GM10266 (cell line): Measurements from ENCODE around the gene EDAR.

Source experiments
- DNase-seq: peaks from one replicate; pipeline ENCODE4 v3.0.0; 2012; ENCODE audit errors: extremely low spot score
- TF ChIP-seq, protein P1 (sequence below): IDR thresholded peaks from 2 replicates; pipeline ENCODE4 v1.5.1; 2012; ENCODE audit warnings: mild to moderate bottlenecking, low read depth; ENCODE audit not compliant: control insufficient read depth, insufficient read depth; ENCODE audit errors: missing control alignments

Gene EDAR

DNA sequence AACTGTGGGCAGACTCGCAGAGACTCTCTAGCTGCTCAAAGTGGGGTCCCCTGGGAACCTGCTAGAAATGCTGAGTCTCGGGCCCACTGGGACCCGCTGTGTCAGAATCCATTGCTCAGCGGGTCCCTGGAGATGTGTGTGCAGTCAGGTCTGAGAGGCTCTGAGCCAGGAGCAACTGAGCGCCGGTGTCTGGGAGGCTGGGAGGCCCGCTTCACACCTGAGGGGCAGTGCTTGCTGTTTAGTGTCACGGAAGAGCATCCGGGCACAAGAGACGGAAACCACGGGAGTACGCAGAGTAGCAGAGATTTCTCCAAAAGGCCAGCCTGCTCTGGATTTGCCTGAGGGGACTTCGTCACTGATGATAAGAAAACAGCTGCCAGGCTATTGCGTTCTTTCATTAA lies 70.1 kb downstream of the EDAR start:
- TF ChIP-seq, protein P1, sequence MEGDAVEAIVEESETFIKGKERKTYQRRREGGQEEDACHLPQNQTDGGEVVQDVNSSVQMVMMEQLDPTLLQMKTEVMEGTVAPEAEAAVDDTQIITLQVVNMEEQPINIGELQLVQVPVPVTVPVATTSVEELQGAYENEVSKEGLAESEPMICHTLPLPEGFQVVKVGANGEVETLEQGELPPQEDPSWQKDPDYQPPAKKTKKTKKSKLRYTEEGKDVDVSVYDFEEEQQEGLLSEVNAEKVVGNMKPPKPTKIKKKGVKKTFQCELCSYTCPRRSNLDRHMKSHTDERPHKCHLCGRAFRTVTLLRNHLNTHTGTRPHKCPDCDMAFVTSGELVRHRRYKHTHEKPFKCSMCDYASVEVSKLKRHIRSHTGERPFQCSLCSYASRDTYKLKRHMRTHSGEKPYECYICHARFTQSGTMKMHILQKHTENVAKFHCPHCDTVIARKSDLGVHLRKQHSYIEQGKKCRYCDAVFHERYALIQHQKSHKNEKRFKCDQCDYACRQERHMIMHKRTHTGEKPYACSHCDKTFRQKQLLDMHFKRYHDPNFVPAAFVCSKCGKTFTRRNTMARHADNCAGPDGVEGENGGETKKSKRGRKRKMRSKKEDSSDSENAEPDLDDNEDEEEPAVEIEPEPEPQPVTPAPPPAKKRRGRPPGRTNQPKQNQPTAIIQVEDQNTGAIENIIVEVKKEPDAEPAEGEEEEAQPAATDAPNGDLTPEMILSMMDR: no peak
- DNase-seq: no peak

DNA sequence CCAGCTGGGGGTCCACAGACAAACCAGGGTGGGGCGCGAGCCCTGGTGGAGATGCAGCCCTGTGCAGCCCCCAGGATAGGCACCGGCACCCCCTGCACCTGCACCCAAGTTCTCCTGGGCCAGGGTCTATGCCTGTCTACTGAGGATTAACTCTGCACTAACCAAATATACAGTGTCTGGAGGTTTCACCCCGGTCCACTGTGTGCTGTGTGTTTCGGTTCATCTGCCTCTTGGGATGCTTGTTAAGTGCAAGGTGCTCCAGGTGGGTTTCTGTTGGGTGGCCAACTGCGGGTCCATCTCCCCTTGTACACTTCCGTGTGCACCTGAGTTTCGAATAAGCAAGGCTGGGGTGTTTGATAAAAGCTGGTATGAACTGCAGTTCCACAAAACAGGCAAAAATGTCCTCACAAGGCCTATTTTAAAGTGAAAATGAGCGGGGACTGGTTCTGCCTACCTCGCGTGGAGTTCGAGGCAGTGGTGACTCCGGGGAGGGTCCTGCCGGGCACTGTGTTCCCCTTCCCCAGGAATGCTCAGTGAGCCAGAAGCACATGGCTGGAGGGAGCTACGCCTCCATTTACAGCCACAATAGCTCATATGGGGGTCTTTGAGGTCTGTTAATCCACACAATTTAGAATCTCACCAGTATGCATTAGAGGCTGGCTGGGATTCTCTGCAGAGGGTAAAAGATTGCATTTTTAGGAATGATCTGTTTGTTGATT lies 70.7 kb downstream of the EDAR start:
- TF ChIP-seq, protein P1: no peak
- no peak for DNase-seq

DNA sequence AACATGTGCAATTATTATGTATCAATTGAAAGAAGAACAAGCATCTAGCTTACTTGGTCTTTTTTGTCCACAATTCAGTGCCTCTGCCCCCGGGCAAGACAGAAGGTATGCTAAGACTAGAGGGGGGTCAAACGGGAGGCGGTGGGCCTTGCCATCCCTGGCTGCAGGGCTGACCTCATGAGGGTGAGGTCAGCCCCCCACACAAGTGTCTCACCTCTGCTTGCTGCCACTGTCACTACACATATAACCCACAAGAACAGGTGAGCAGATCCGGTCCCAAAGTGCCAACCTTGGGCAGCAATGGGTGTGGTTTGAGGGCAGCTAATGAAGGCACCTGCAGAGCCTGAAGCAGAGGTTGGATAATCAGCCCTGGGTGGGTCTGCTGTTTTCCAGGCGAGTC lies 71.5 kb downstream of the EDAR start:
- TF ChIP-seq, protein P1: no peak
- DNase-seq: no peak

DNA sequence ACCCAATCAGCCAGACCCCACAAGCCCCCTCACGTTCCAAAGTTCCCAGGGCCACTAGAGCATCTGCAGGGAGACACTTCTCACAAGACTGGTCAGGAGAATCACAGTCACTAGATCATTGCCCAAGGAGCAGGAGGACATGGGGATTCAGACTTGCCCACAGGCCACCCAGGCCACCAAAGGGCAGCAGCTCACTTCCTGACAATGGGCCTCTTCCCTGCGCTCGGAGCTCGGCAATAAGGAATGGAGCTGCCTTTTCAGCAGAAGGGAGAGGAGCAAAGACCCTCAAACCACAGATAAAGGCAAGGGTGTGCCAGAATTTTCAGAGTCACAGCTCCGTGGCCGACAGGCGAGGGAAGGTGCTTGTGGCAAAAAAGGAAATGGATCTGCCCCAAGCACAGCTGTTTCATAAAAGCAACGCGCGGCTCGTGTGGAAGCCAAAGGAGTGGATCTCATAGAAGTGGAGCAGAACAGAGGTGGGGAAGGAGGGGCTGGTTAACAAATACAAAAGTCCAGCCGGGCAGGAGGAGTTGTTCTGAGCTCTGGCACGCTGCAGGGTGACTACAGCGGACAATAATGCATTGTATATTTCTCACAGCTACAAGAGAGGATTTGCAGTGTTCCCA lies 72.1 kb downstream of the EDAR start:
- TF ChIP-seq, protein P1: no peak
- DNase-seq: no peak

DNA sequence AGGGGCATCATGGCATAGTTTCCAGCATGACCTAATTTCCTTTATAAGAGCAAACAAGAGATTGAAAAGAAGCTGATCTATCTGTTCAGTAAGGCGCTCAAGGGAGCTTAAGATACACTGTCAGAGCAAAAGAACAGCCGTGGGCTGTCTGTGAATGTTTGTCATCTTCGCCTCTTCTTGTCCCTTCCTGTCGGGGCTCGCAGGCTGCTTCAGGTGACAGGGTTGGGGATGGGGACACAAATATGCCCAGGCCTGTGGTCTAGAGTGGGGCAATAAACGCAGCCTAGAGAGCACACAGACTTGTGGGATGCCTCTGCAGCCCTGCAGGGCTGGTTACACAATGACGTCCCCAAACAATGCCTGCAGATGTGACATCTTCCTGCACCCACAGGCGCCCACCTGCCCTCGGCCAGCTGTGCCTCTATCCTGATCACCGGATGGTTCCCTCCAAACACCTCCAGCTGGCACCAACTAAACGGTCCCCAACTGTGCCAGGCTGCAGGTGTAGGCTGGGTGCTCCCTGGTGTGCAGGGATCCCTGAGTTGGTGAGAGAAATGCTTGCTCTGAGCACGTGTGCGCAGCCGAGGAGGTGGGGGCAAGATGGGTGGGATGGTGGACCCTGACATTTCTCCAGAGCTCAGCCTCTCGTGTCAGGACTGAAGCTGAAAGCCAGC lies 72.8 kb downstream of the EDAR start:
- TF ChIP-seq, protein P1: no peak

DNA sequence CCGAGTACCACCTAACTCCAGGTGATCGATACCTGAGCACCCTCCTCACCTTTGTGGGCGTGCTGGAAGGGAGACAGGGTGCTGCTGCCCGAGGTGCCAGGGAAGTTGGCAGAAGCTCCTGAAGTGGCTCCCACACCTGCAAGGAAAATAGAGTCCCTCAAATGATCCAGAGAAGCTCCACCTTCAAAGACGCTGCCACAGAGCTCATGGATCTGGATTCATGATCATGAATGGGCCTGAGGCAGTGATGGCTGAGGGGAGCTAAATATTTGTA lies 76.5 kb downstream of the EDAR start:
- TF ChIP-seq, protein P1: no peak
- no peak for DNase-seq

More for the DNA sequence above, 72.8 kb downstream of the EDAR start:
- no peak for DNase-seq
